ENCODE measurements around the gene ACSL1.

GRCh38 chr4:184795214-184795844, 30.4 kb downstream of the ACSL1 start:
- TF ChIP-seq CTCF (IDR thresholded peaks at IDR 0.05) (no peak), EP300 (IDR thresholded peaks at IDR 0.05) (no peak), POLR2A (IDR thresholded peaks at IDR 0.05) (no peak), POLR2AphosphoS5 (IDR thresholded peaks at IDR 0.05) (peak in 1 of 3 donors; percentile 21)

Data from stomach (tissue), 4 donors.